Stimulated activated CD8-positive, alpha-beta memory T cell treated with anti-CD3 and anti-CD28 coated beads, Interleukin-4, amount 100 ng/mL, for 1 hour (primary cell): ENCODE data around the gene C10orf143.
"Not testable (repeated sequence)": the region's sequence is repeated elsewhere in the genome, so short reads cannot be mapped to it uniquely, and the experiment has no call there.

Experiments
- DNase-seq, 2 donors: peaks; one replicate each; pipeline ENCODE4 v3.0.0-alpha.2; 2020; ENCODE audit warnings: low read depth in 2 of 2, low spot score in 1 of 2

C10orf143 gene

DNA sequence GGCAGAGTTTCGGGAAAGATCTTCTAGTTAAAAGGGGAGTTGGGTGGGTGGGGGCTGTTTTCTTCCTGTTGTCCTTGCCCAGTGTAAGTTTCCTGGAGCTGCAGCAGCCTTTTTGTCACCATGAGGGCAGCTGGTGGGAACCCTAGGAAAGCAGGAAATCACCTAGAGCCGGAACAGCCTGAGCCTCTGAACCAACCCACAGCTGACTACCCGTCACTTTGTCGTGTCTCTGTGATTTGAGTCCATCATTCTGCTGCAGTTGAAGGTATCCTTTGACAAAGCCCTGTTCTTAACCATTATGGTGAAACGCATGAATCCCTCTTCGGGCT, 1.2 kb upstream of the C10orf143 start:
- DNase-seq = no peak

DNA sequence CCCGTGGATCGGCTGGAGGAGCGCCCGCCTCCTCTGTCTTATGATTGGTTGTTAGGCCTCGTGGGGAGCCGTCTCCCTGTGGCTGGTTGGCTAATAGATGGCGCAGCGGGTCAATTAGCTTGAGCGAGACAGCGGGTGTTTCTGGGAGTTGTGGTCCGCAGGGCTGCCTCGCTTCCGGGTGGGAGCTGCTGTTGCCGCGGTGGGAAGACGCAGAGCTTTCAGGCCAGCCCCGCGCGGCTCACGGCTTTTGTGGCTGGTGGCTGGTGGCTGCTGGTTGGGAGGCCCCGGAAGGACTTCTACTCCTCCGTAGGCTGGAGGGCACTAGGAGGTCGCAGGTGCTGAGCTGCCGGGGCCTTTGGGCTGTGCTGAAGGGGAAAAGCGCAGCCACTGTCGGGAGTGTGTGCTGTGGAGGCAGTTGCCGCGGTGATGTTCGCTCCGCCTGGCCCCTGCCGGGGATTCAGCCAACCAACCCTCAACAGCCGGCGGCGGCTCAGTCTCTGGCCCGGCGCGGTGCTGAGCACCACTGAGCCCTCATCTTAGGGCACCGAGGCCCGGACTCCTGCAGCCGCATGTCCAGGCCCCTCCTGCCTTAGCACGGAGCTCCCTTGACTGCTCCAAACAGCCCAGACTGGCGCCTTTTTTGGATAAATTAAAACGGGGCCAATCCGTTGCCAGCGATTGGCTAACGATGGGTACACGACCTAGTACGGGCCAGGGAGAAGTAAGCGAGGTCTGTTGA, 652 bp upstream of the C10orf143 start:
- peak; percentile 80 to 87 for DNase-seq

DNA sequence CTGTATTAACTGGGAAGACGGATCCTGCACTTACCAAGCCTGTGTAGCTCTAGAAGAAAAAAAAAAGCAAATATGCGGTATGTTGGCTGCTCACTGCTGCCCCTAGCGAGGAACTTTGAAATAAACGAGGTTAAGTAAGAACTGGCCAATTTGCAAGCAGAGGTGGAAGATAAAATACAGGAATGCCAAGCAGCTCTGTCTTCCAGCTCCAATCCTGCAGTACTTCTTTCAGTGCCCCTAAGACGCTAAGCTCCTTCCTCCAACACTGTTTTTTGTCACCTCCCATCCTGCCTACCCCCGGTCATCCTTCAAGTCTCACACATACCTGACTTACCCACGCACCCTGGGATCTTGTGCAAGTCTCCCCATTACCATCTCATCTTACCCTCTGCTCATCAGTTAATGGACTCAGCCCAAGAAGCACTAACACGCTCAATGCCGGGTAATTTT, 809 bp downstream of the C10orf143 start:
- DNase-seq = peak; percentile 42 to 43

- DNase-seq = no peak
These were observed 1.6 kb downstream of the C10orf143 start for GRCh38 chr10:130108934-130109604.

DNA sequence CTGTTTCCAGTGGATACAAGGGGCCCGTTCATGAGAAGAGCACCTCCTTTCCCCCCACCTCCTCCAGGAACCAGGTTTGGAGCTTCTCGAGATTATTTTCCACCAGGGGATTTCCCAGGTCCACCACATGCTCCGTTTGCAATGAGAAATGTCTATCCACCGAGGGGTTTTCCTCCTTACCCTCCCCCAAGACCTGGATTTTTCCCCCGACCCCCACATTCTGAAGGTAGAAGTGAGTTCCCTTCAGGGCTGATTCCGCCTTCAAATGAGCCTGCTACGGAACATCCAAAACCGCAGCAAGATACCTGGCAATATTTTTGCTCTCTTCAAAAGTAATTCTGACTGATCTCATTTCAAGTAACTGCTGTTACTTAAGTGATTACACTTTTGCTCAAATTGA, 2.5 kb downstream of the C10orf143 start:
- not testable (repeated sequence) for DNase-seq

DNA sequence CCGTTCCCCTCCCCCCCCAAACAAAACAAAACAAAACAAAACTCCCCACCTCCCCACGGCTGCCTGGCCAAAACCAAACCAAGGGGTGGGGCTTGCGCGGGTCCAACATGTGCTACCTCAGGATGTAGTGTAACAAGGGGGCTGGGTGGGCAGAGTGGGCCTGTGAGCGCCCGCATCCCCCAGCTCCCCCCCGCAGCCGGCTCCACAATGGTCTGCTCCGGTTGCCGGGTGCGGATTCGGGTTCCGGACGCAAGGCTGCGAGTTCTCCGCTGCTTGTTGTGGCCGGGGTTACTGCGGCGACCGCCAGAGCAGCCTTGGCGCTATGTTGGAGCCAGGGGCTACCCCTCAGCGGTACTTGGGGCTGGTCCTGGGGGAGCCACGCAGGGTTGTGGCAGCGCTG, 4.9 kb downstream of the C10orf143 start:
- DNase-seq = no peak

DNA sequence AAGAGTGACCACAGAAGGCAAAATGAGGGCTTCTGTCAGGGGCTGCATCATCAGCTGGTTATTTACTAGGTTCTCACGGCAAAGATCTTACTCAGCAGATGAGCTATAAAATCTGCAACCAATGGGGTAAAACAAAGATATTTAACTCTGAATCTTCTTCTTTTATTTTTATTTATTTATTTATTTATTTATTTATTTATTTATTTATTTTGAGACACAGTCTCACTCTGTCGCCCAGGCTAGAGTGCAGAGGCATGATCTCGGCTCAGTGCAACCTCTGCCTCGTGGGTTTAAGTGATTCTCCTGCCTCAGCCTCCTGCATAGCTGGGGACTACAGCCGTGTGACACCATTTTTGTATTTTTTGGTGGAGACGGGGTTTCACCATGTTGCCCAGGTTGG, 11.3 kb downstream of the C10orf143 start:
- DNase-seq = no peak

- DNase-seq = not testable (repeated sequence)
These were observed 20.1 kb downstream of the C10orf143 start for GRCh38 chr10:130090565-130090964.

- no peak for DNase-seq
These were observed 30.2 kb downstream of the C10orf143 start for GRCh38 chr10:130080461-130080814.

- DNase-seq = no peak
These were observed 30.8 kb downstream of the C10orf143 start for GRCh38 chr10:130079614-130080460.

GRCh38 chr10:130078120-130078519, 32.5 kb downstream of the C10orf143 start:
- DNase-seq = no peak

GRCh38 chr10:130076681-130077080, 33.9 kb downstream of the C10orf143 start:
- no peak for DNase-seq

- DNase-seq = no peak
These were observed 36.0 kb downstream of the C10orf143 start for GRCh38 chr10:130074639-130075038.

- no peak for DNase-seq
These were observed 36.7 kb downstream of the C10orf143 start for GRCh38 chr10:130073912-130074311.

DNA sequence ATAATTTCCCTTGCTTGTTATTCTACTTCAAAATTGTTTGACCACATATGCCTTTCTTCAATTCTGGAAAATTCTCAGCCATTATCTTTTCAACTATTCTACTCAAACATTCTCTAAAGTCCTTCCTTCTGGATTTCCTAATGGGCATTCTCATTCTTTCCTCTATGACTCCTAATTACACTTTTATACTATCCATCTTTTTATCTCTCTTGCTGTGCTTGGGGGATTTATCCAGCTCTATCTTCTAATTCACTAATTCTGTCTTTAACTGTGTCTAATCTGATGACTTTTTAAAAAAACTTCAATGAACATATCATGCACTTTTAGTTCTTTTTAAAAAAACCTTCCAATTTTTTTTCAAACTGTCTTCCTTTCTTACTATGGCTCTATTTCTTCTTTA, 38.4 kb downstream of the C10orf143 start:
- no peak for DNase-seq

- DNase-seq = no peak
These were observed 42.7 kb downstream of the C10orf143 start for GRCh38 chr10:130067893-130068292.

- no peak for DNase-seq
These were observed 43.9 kb downstream of the C10orf143 start for GRCh38 chr10:130066743-130067142.

DNA sequence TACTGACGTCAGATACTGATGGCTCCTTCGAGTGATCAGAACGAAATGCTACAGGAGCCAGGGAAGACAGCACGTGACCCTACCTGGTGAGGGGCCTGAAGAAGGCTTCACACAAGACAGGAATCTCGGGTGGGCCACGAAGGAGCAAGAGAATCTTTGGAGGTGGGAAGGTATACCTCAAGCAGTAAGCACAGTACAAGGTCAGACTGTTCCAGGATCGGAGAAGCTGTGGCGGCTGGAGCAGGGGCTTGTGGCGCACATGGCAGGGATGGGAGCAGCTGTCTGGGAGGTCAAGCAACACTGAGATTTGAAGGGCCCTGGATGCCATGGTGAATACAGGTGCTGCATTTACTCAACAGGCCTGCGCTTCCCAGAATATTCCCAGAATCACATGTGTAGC, 45.4 kb downstream of the C10orf143 start:
- DNase-seq = no peak

DNA sequence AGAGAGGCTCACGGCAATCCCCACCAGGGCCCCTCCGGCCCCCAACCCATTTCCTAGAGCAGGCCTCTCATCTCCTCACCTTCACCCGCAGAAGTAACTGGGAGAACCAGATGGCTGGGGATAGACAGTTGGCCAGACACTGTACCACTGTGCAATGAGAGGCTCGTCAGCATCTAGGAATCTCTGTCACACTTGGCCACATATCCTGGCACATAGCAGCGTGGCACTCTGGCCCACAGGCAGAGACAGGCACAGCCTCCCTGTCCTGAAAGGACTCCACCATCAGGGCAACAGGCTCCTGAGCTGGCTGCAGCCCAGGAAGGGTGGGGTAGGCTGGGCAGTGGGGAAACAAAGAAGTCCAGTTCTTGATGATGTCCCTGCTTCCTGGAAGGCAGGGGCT, 45.8 kb downstream of the C10orf143 start:
- DNase-seq = no peak

DNA sequence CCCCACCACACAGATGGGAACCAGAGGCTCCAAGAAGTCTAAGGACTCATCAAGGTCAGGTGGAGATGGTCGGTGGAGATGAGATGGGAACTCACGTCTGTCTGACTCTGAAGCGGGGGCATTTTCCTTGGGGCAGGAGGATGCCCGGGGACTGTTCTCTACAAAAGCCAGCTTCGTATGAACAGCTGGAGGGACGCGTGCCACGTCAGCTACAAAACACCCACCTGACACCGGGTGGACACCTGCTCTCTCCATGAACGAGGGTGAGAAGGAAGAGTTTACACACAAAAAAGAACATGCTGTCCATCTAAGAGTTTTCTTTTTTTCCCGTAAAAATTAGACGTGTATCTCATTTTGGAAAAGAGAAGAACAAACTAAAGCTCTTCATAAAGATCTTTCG, 47.7 kb downstream of the C10orf143 start:
- DNase-seq = no peak

- DNase-seq = no peak
These were observed 48.4 kb downstream of the C10orf143 start for GRCh38 chr10:130062201-130062600.

GRCh38 chr10:130061760-130062159, 48.9 kb downstream of the C10orf143 start:
- no peak for DNase-seq
